ENCODE results near the gene TWIST2. TPM values are rescaled to one million over a fixed set of nuclear protein-coding genes. Genes with fewer than 3 reads are reported as not detected.

The TWIST2 gene
- total RNA-seq, 2 experiments from 2014 or later: not detected

GRCh38 chr2:238941262-238941792 lies 93.4 kb downstream of the TWIST2 start:
- H3K27me3 ChIP-seq (ENCODE audit: control insufficient read depth in 1 of 2, insufficient read depth in 2 of 2, low read length in 2 of 2): peaks cover 0 to 2% of the 10 kb centered on the region in 2 experiments
- ChIA-PET CTCF (no interaction called here), POLR2A (no interaction called here)
- H3K27ac ChIP-seq (ENCODE audit: low read depth in 1 of 2, low read length in 2 of 2): no peak overlapping the region
- Mint-ChIP-seq H3K27me3 (no peaks in the 10 kb centered on the region), H3K36me3 (ENCODE audit: low read depth) (no peaks in the 10 kb centered on the region), H3K4me1 (ENCODE audit: low read depth) (no peaks in the 10 kb centered on the region), H3K9me3 (no peaks in the 10 kb centered on the region), H3K27ac (no peak overlapping the region), H3K4me3 (peak overlapping the region; percentile 48)
- H3K9me3 ChIP-seq (ENCODE audit: control insufficient read depth in 1 of 2, insufficient read depth in 1 of 2, low read length in 2 of 2): peaks cover 0 to 9% of the 10 kb centered on the region in 2 experiments
- no peaks in the 10 kb centered on the region for H3K36me3 ChIP-seq (ENCODE audit: insufficient read depth, low read length)
- TF ChIP-seq CTCF (IDR thresholded peaks at IDR 0.05): no peak
- intact Hi-C loops (cut with DNase I, micrococcal nuclease): no loop called here
- ATAC-seq (ENCODE audit: poor library complexity) (no peak), DNase-seq (no peak)
- no peak overlapping the region for H3K4me3 ChIP-seq (ENCODE audit: low read length)
- no peaks in the 10 kb centered on the region for H3K4me1 ChIP-seq (ENCODE audit: insufficient read depth, low read length)

GRCh38 chr2:238942080-238942725 lies 94.3 kb downstream of the TWIST2 start:
- Histone ChIP-seq H3K4me1 (ENCODE audit: insufficient read depth, low read length) (no peaks in the 10 kb centered on the region), H3K27me3 (ENCODE audit: control insufficient read depth in 1 of 2, insufficient read depth in 2 of 2, low read length in 2 of 2) (peaks cover 0 to 2% of the 10 kb centered on the region in 2 experiments), H3K4me3 (ENCODE audit: low read length) (no peak overlapping the region), H3K27ac (ENCODE audit: low read depth in 1 of 2, low read length in 2 of 2) (no peak overlapping the region), H3K36me3 (ENCODE audit: insufficient read depth, low read length) (no peaks in the 10 kb centered on the region), H3K9me3 (ENCODE audit: control insufficient read depth in 1 of 2, insufficient read depth in 1 of 2, low read length in 2 of 2) (peaks cover 0 to 13% of the 10 kb centered on the region in 2 experiments)
- ChIA-PET POLR2A (no interaction called here), CTCF (no interaction called here)
- ATAC-seq (ENCODE audit: poor library complexity) (no peak), DNase-seq (no peak)
- Mint-ChIP-seq H3K9me3 (no peaks in the 10 kb centered on the region), H3K27ac (no peak overlapping the region), H3K4me3 (no peak overlapping the region), H3K27me3 (no peaks in the 10 kb centered on the region), H3K4me1 (ENCODE audit: low read depth) (no peaks in the 10 kb centered on the region), H3K36me3 (ENCODE audit: low read depth) (no peaks in the 10 kb centered on the region)
- intact Hi-C loops (cut with DNase I, micrococcal nuclease): no loop called here
- no peak for TF ChIP-seq CTCF (IDR thresholded peaks at IDR 0.05)

- no peaks in the 10 kb centered on the region for H3K36me3 Mint-ChIP-seq (ENCODE audit: low read depth)
- Histone ChIP-seq H3K27me3 (ENCODE audit: control insufficient read depth in 1 of 2, insufficient read depth in 2 of 2, low read length in 2 of 2) (peaks cover 0 to 2% of the 10 kb centered on the region in 2 experiments), H3K4me1 (ENCODE audit: insufficient read depth, low read length) (peaks cover under 1% of the 10 kb centered on the region), H3K4me3 (ENCODE audit: low read length) (no peak overlapping the region), H3K9me3 (ENCODE audit: control insufficient read depth in 1 of 2, insufficient read depth in 1 of 2, low read length in 2 of 2) (peaks cover 0 to 13% of the 10 kb centered on the region in 2 experiments), H3K36me3 (ENCODE audit: insufficient read depth, low read length) (no peaks in the 10 kb centered on the region), H3K27ac (ENCODE audit: low read depth in 1 of 2, low read length in 2 of 2) (no peak overlapping the region)
- no peak for ATAC-seq (ENCODE audit: poor library complexity)
- peaks cover 2% of the 10 kb centered on the region for H3K4me1 Mint-ChIP-seq (ENCODE audit: low read depth)
- H3K4me3 Mint-ChIP-seq: no peak overlapping the region
- ChIA-PET CTCF (no interaction called here), POLR2A (no interaction called here)
- no peaks in the 10 kb centered on the region for H3K9me3 Mint-ChIP-seq
- no peak overlapping the region for H3K27ac Mint-ChIP-seq
- TF ChIP-seq CTCF (IDR thresholded peaks at IDR 0.05): no peak
- DNase-seq: no peak
- intact Hi-C loops (cut with DNase I, micrococcal nuclease): no loop called here
- H3K27me3 Mint-ChIP-seq: no peaks in the 10 kb centered on the region
These were observed 94.9 kb downstream of the TWIST2 start for GRCh38 chr2:238942726-238943300.
